HG03159 (cell line): Measurements from ENCODE around the gene SASH1.

Experiments used
- ATAC-seq: cut with Tn5 transposase; IDR thresholded peaks from one replicate; pipeline ENCODE4 v1.9.1; 2021; ENCODE audit warnings: mild to moderate bottlenecking, moderate library complexity; ENCODE audit not compliant: unreplicated experiment

SASH1 gene

GRCh38 chr6:148398244-148398643 is 55.6 kb downstream of the SASH1 start:
- ATAC-seq: no peak

GRCh38 chr6:148398678-148399077 is 56.0 kb downstream of the SASH1 start:
- ATAC-seq: no peak

DNA sequence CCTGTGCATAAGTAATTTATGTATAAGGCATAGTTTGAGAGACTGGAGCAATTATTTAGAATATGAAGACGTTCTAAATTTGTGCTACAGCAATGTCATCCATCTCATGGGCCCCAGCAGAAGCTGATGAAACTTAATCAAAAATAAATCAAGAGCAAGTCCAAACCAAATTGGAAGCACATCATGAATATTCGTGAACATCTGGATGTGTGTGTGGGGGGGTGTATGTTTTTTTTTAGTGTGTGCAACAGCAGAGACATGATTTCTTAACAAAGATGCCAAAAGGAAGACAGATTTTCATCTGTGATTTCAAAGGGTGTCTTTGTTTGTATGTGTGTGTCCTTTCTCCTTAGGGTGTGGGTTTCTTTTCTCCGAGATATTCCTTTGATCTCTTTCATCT is 58.9 kb downstream of the SASH1 start:
- ATAC-seq: no peak

DNA sequence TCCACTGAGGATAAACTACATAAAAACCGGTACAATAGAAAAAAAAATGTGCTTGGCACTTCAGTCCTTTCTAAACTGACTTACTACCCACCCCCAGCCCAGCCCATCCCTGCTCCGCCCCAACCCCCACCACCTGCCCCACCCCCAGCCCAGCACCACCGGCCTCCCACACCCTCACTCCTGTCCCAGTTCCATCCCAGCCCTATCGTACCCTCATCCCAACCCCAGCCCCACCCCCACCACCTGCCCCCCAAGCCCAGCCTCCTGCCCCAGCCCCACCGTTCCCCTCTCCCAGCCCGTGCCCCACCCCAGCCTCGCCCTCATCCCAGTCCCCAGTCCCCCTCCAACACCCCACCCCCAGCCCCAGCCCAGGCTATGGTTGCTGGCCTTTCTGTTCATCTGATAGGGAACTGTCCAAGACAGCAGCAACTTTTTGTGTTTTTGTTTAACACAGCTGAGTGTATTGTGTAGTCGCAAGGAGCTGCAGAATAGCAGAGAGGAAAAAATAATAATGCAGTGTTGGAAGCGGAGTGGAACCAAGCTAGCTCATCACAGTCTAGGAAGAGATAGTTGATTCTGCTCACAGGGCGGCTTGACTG is 61.9 kb downstream of the SASH1 start:
- no peak for ATAC-seq

DNA sequence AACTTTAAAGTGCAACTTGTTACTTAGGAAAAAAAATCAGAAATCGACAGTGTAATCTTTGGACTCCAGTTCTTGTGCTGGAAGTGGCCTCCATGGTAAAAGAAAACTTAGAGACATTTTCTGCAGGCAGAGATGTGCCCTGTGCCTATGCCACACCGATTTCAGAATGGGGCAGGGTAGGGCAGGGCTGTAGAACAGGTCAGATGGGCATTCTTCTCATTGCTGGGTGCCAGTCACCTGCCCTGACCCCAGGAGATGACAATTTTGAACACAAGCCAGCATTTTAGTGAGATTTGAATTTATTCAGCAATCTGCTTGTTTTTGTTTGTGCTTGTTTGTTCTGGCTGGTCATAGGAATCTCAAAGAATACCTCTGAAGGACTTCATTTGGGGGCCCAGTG is 63.3 kb downstream of the SASH1 start:
- ATAC-seq: no peak

- ATAC-seq: no peak
Measured at GRCh38 chr6:148406579-148407371, 64.1 kb downstream of the SASH1 start.

DNA sequence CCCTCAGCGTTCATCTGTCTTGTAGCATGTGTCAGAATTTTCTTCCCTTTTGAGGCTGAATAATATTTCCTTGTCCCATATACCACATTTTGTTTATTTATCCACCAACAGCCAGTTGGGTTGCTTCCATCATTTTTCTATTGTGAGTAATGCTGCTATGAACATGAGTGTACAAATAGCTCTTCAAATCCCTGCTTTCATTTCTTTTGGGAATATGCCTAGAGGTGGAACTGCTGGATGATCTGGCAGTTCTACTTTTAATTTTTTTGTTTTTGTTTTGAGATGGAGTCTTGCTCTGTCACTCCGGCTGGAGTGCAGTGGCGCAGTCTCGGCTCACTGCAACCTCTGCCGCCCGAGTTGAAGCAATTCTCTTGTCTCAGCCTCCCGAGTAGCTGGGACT is 64.7 kb downstream of the SASH1 start:
- ATAC-seq: no peak

- ATAC-seq: no peak
Measured at GRCh38 chr6:148413321-148414091, 70.9 kb downstream of the SASH1 start.

GRCh38 chr6:148414092-148414489 is 71.5 kb downstream of the SASH1 start:
- ATAC-seq: no peak

DNA sequence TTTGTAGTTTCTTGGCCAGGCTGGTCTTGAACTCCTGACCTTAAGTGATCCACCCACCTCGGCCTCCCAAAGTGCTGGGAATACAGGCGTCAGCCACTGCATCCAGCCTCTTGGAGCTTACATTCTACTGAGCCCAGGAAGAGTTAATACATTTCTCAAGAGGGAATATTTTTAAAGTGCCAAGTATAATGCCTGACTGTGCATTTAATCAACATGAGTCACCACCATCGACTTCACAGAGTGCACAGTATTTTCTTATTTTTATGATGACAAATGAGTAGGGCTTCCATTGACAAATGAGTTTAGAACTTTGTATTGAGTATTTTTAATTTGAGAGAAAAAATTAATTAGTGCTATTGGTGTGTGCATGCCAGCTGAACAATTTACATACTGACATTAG is 72.2 kb downstream of the SASH1 start:
- ATAC-seq: no peak

GRCh38 chr6:148415511-148416260 is 73.0 kb downstream of the SASH1 start:
- no peak for ATAC-seq

- ATAC-seq: no peak
Measured at GRCh38 chr6:148416330-148416965, 73.8 kb downstream of the SASH1 start.

- no peak for ATAC-seq
Measured at GRCh38 chr6:148417045-148417444, 74.4 kb downstream of the SASH1 start.

GRCh38 chr6:148419430-148419829 is 76.8 kb downstream of the SASH1 start:
- ATAC-seq: no peak

- ATAC-seq: no peak
Measured at GRCh38 chr6:148422085-148422484, 79.4 kb downstream of the SASH1 start.

GRCh38 chr6:148423133-148423532 is 80.5 kb downstream of the SASH1 start:
- ATAC-seq: no peak

DNA sequence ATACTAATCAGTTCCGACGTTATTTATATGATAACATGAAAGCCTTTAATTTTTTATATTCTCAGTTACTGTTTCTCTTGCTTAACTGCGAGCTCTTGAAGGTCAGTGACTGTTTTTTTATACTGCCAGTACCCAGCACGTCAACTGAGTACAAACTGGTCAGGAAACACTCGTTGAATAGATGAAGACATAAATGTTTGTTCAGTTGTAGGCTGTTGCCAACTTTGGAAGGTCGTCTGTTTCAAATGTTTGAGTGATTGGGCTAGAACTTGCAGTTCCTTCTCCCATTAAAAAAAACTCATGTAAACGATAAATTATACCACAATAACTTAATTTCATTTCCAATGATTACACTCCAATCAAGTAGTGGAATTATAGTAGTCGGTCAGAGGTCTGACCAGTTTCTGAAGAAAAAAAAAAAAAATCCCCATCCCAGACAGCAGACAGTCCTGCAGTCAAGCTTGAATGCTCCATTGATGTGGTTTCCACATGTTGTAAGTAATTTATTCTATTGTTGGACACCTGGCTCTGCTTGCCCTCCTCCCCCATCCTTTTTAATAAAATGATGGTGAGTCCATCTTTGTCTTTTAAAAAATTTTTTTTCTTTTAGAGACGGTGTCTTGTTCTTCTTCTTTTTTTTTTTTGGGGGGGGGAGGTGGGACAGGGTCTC is 81.1 kb downstream of the SASH1 start:
- ATAC-seq: no peak

DNA sequence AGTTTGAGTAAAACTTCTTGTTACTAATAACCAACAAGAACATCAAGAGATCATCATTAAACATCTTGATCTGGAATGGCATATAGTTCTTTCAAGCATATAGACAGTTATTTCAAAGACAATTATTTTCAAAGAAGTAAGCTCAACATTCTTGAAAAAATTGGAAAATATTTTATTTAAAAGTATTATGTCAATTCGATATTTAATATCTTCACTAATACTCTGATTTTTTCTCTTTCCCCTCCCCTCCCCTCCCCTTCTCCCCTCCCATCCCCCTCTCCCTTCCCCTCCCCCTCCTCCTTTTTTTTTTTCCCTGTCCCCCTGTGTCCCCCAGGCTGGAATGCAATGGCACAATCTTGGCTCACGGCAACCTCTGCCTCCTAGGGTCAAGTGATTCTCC is 82.8 kb downstream of the SASH1 start:
- ATAC-seq: no peak

DNA sequence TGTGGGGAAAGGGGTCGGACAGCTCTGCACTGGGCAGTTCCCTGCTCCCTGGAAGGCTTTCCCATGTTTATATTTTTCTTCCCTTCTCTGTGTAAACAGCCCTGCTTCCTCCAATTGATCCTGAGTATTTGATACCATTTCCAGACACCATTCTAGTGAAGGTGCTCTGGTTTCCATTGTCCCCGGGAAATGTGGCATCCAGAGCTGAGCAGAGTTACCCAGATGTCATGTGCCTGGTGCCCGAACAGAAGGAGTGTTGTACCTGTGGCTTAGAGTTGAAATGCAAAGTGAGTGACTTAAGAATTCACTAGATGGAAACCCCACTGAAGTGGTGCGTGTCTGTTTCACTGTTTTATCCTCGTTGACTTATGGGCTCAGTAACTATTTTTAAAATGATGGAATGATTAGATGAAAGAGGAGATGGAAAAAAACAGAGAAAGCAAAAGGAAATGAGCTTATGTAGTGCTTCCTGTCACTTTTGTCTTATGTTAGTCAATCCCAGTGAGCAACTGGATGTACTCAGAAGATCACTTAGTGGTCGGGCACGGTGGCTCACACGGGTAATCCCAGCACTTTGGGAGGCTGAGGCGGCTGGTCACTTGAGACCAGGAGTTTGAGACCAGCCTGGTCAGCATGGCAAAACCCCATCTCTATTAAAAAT is 83.8 kb downstream of the SASH1 start:
- no peak for ATAC-seq

- ATAC-seq: no peak
Measured at GRCh38 chr6:148427333-148427732, 84.7 kb downstream of the SASH1 start.
